GM12878 (cell line): ENCODE data around the gene PDCD7.

Source experiments
- ATF2 ChIP-seq: IDR thresholded peaks from 2 replicates; pipeline ENCODE4 v1.6.1; 2012; ENCODE audit warnings: low read length, inconsistent platforms
- CREB1 ChIP-seq: IDR thresholded peaks from 2 replicates; pipeline ENCODE4 v1.6.1; 2012; ENCODE audit warnings: low read depth, mild to moderate bottlenecking, inconsistent platforms
- CTCF ChIP-seq, 3 experiments: IDR thresholded peaks in 2 of 3; conservative IDR thresholded peaks in 1 of 3; 2 replicates each; pipeline ENCODE4 v1.5.1; 2011; ENCODE audit warnings: low read depth in 3 of 3, low read length in 3 of 3, mild to moderate bottlenecking in 3 of 3, control low read depth in 2 of 3, moderate library complexity in 2 of 3, inconsistent platforms in 1 of 3, mixed read lengths in 1 of 3; ENCODE audit not compliant: control insufficient read depth in 2 of 3, insufficient read depth in 1 of 3; ENCODE audit errors: extremely low read depth in 1 of 3
- E4F1 ChIP-seq: fragments of 450-650 bp; IDR thresholded peaks from 2 replicates; pipeline ENCODE4 v1.6.1; 2018; ENCODE audit warnings: borderline replicate concordance, mild to moderate bottlenecking; ENCODE audit not compliant: partially characterized antibody
- NR2F1 ChIP-seq: fragments of 450-650 bp; conservative IDR thresholded peaks from 2 replicates; pipeline ENCODE4 v1.6.1; 2017; ENCODE audit warnings: mild to moderate bottlenecking
- POLR2A ChIP-seq: IDR thresholded peaks from 2 replicates; pipeline ENCODE4 v1.6.1; 2011; ENCODE audit warnings: low read depth, mild to moderate bottlenecking, low read length
- POLR2AphosphoS5 ChIP-seq: IDR thresholded peaks from 2 replicates; pipeline ENCODE4 v1.6.1; 2011; ENCODE audit warnings: mild to moderate bottlenecking, low read length, inconsistent platforms
- RCOR1 ChIP-seq: conservative IDR thresholded peaks from 2 replicates; pipeline ENCODE4 v1.6.1; 2012; ENCODE audit warnings: low read depth, low read length, improper control_type of control experiment
- RELA ChIP-seq: fragments of 450-650 bp; IDR thresholded peaks from 2 replicates; pipeline ENCODE4 v1.8.0; 2014; ENCODE audit warnings: borderline replicate concordance; ENCODE audit not compliant: partially characterized antibody
- TAF1 ChIP-seq: IDR thresholded peaks from 2 replicates; pipeline ENCODE4 v1.6.1; 2011; ENCODE audit warnings: mild to moderate bottlenecking, low read depth, low read length, borderline replicate concordance
- TARDBP ChIP-seq: IDR thresholded peaks from 2 replicates; pipeline ENCODE4 v1.6.1; 2016; ENCODE audit warnings: borderline replicate concordance
- TCF12 ChIP-seq: IDR thresholded peaks from 2 replicates; pipeline ENCODE4 v1.6.1; 2011; ENCODE audit warnings: low read depth, mild to moderate bottlenecking, low read length

DNA sequence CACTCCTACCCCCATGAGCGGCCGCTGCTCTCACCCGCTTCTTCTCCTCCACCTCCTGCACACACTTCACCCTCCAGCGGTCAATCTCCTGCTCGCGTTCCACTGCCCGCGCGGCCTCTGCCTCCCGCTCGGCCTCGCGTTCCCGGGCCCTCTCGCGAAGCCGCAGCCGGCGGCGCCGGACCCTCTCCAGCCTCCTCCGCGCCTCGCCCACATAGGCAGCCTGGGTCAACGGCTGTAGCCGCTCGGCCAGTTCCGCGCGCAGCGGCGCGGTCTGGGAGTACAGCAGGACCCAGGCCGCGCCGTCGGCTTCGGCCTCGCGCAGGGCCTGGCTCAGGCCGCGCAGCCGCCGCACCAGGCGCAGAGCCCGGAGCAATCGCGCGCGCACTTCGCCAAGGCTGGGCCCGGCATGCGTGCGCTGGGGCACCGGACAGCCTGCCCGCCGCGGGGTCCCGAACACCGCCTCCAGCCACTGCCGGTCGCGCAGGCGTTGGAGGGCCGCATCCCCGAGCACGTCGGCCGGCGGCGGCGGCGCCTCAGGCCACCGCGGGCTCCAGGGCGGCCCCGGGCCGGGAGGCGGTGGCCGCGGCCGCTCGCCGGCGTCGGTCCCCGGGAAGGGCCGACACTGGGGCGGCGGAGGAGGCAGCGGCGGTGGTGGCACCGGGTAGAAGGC lies 595 bp downstream of the PDCD7 start:
- TF ChIP-seq POLR2AphosphoS5 (no peak), ATF2 (no peak), TCF12 (no peak), RCOR1 (no peak), POLR2A (peak; percentile 78), NR2F1 (no peak), CTCF (IDR thresholded peaks at IDR 0.05 in 2 of 3, conservative IDR thresholded peaks at IDR 0.05 in 1 of 3; ENCODE audit: control insufficient read depth in 2 of 3, extremely low read depth in 1 of 3, insufficient read depth in 1 of 3, low read depth in 3 of 3, low read length in 3 of 3) (no peak), TAF1 (no peak), E4F1 (no peak), CREB1 (no peak), RELA (no peak), TARDBP (no peak)
